SK-N-SH (cell line): Measurements from ENCODE around the gene S100A9. TPM values are rescaled to one million over a fixed set of nuclear protein-coding genes. Genes with fewer than 3 reads are reported as not detected.

ENCODE experiments used
- CTCF ChIA-PET: fragments of 300-600, 350-600 bp; formaldehyde crosslinking; extraction: SDS; loops from one replicate; lab custom pipeline; 2021; lab: Yijun Ruan, JAX
- POLR2A ChIA-PET: fragments of 350-600 bp; sonication (Branson Sonifier 250); formaldehyde crosslinking; extraction: SDS; loops from one replicate; lab custom pipeline; 2020; ENCODE audit warnings: antibody characterized with exemption, inconsistent platforms; lab: Yijun Ruan, JAX
- DNase-seq: peaks from one replicate; pipeline ENCODE4 v3.0.0; 2012
- H2AFZ ChIP-seq: fragments of 200-600 bp; sonication (generic); 2 replicates; pipeline ENCODE4 v1.8.1; 2016; ENCODE audit warnings: antibody characterized with exemption, mild to moderate bottlenecking, low read depth
- H3F3A ChIP-seq: fragments of 200-600 bp; sonication (generic); replicated peaks from 2 replicates; pipeline ENCODE3; 2016; ENCODE audit warnings: antibody characterized with exemption, mild to moderate bottlenecking; ENCODE audit not compliant: insufficient read depth
- H3K27ac ChIP-seq, 2 experiments: fragments of 200-500 bp in 1 of 2; fragments of 200-600 bp in 1 of 2; sonication (Bioruptor generic) in 1 of 2; sonication (generic), shearing (Covaris generic) in 1 of 2; 2 replicates each; pipeline versions ENCODE4 v1.5.1 to v1.6.1; 2014 to 2016; ENCODE audit warnings: low read depth in 2 of 2, inconsistent platforms in 1 of 2, low read length in 1 of 2, mild to moderate bottlenecking in 1 of 2, mixed read lengths in 1 of 2
- H3K27me3 ChIP-seq: fragments of 200-600 bp; sonication (generic), shearing (Covaris generic); 2 replicates; pipeline ENCODE4 v1.6.1; 2016; ENCODE audit warnings: mixed run types; ENCODE audit not compliant: insufficient read depth
- H3K36me3 ChIP-seq, 2 experiments: fragments of 200-500 bp in 1 of 2; fragments of 200-600 bp in 1 of 2; sonication (Bioruptor generic) in 1 of 2; sonication (generic) in 1 of 2; replicated peaks in 1 of 2; 2 replicates each; pipeline versions ENCODE3 to v1.5.1; 2014 to 2016; ENCODE audit warnings: low read length in 1 of 2, mild to moderate bottlenecking in 1 of 2; ENCODE audit not compliant: insufficient read depth in 2 of 2, control insufficient read depth in 1 of 2
- H3K4me1 ChIP-seq, 2 experiments: fragments of 200-500 bp in 1 of 2; fragments of 200-600 bp in 1 of 2; sonication (Bioruptor generic) in 1 of 2; sonication (generic), shearing (Covaris generic) in 1 of 2; 2 replicates each; pipeline versions ENCODE4 v1.5.1 to v1.6.1; 2014 to 2016; ENCODE audit warnings: low read depth in 1 of 2, low read length in 1 of 2, mixed run types in 1 of 2; ENCODE audit not compliant: insufficient read depth in 2 of 2, control insufficient read depth in 1 of 2
- H3K4me2 ChIP-seq: fragments of 200-600 bp; sonication (generic), shearing (Covaris generic); 2 replicates; pipeline ENCODE4 v1.6.1; 2017; ENCODE audit warnings: mixed run types
- H3K4me3 ChIP-seq, 2 experiments: fragments of 200-500 bp in 1 of 2; fragments of 200-600 bp in 1 of 2; sonication (Bioruptor generic) in 1 of 2; sonication (generic), shearing (Covaris generic) in 1 of 2; 2 replicates each; pipeline versions ENCODE4 v1.5.1 to v1.8.1; 2014 to 2016; ENCODE audit warnings: low read depth in 2 of 2, inconsistent platforms in 1 of 2, low read length in 1 of 2, mild to moderate bottlenecking in 1 of 2, mixed read lengths in 1 of 2, moderate library complexity in 1 of 2
- H3K79me2 ChIP-seq: fragments of 200-600 bp; sonication (generic); 2 replicates; pipeline ENCODE4 v1.8.1; 2017; ENCODE audit warnings: mild to moderate bottlenecking; ENCODE audit not compliant: insufficient read depth
- H3K9ac ChIP-seq: fragments of 200-600 bp; sonication (generic); 2 replicates; pipeline ENCODE4 v1.6.1; 2017; ENCODE audit warnings: mixed run types
- H3K9me2 ChIP-seq: fragments of 200-600 bp; sonication (generic); 2 replicates; pipeline ENCODE4 v1.6.1; 2017; ENCODE audit warnings: mixed run types
- H3K9me3 ChIP-seq: fragments of 200-600 bp; sonication (generic); 2 replicates; pipeline ENCODE4 v1.6.1; 2017; ENCODE audit warnings: mixed run types, mild to moderate bottlenecking, moderate library complexity
- H4K20me1 ChIP-seq: fragments of 200-600 bp; sonication (generic); 2 replicates; pipeline ENCODE4 v1.6.1; 2017; ENCODE audit warnings: mild to moderate bottlenecking, mixed run types; ENCODE audit not compliant: insufficient read depth
- CHD2 ChIP-seq: fragments of 150-350 bp; IDR thresholded peaks from 2 replicates; pipeline ENCODE4 v1.6.1; 2018; ENCODE audit warnings: low read length; ENCODE audit not compliant: partially characterized antibody
- RAD21 ChIP-seq: IDR thresholded peaks from 2 replicates; pipeline ENCODE4 v1.6.1; 2012; ENCODE audit warnings: mild to moderate bottlenecking, low read length
- RXRA ChIP-seq: IDR thresholded peaks from 2 replicates; pipeline ENCODE4 v1.4.0; 2012; ENCODE audit warnings: low read depth, mild to moderate bottlenecking, borderline replicate concordance
- TAF1 ChIP-seq: IDR thresholded peaks from 2 replicates; pipeline ENCODE4 v1.6.1; 2012; ENCODE audit warnings: low read depth, mild to moderate bottlenecking, low read length, moderate library complexity, borderline replicate concordance
- WGBS: methylation state at CpG from one replicate; pipeline ENCODE4 v1.1.6; 2017; ENCODE audit warnings: low lambda C conversion rate; 5-methylcytosine and 5-hydroxymethylcytosine counted together
- polyA plus RNA-seq, 3 experiments: library from polyadenylated mRNA; depleted of rRNA; stranded (reverse); fragments of >200 nt; gene quantifications; 2 replicates each; pipeline ENCODE4 v1.2.3, GENCODE V29; 2012
- TF ChIP-seq, protein P1 (sequence below): fragments of 150-350 bp; IDR thresholded peaks from 2 replicates; pipeline ENCODE4 v1.6.1; 2017; ENCODE audit warnings: antibody characterized with exemption, low read length, low read depth, borderline replicate concordance
- TF ChIP-seq, protein P2 (sequence below): fragments of 200-600 bp; sonication (generic); IDR thresholded peaks from 2 replicates; pipeline ENCODE4 v1.6.1; 2017; ENCODE audit warnings: antibody characterized with exemption, mild to moderate bottlenecking, moderate library complexity
- TF ChIP-seq, protein P3 (sequence below): IDR thresholded peaks from 2 replicates; pipeline ENCODE4 v1.6.1; 2012; ENCODE audit warnings: mild to moderate bottlenecking, low read depth, low read length, moderate library complexity

Gene S100A9
- polyA plus RNA-seq, 1 of the 3 experiments (the other 2 are of a cell fraction), result not detected

DNA sequence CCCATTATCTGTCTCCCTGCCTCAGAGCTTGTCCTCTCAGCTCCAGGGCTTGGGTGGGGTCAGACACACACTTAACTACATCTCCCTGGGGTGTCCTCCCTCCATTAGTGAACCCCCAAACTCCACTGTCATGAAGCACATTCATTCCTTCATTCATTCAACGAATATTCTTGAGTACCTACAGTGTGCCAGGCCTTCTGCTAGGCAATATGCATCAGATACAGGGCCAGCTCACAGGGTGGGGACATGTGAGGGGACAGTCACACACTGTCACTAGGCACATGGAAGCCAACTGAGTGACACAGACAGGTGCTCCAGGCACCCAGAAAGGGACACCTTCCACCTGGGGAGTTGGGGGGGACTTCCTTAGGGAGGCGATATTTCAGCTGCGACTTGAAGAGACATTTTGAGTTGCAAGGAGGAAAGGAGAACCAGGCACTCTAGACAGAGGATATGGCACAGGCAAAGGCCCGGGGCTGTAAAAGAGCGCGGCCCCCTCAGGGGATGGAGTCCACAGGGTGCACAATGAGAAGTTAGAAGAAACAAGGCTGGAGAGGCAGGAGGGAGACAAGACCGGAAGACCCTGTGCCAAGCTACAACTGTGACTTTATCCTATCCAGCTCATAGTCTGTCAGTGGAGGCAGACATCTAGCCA lies 41.9 kb downstream of the S100A9 start:
- Histone ChIP-seq H3K27ac (no peak overlapping the region), H3K9ac (no peak overlapping the region), H2AFZ (no peak overlapping the region), H3K27me3 (peaks cover 56% of the 10 kb centered on the region; the same call in 1 of the 2 replicates), H3K9me2 (no peaks in the 10 kb centered on the region), H3K9me3 (no peaks in the 10 kb centered on the region), H4K20me1 (no peaks in the 10 kb centered on the region), H3K4me3 (no peak overlapping the region), H3K4me2 (no peak overlapping the region), H3K4me1 (no peaks in the 10 kb centered on the region), H3F3A (no peaks in the 10 kb centered on the region), H3K36me3 (no peaks in the 10 kb centered on the region), H3K79me2 (no peaks in the 10 kb centered on the region)
- TF ChIP-seq TAF1, result no peak
- TF ChIP-seq CHD2, result no peak
- TF ChIP-seq, protein P1, sequence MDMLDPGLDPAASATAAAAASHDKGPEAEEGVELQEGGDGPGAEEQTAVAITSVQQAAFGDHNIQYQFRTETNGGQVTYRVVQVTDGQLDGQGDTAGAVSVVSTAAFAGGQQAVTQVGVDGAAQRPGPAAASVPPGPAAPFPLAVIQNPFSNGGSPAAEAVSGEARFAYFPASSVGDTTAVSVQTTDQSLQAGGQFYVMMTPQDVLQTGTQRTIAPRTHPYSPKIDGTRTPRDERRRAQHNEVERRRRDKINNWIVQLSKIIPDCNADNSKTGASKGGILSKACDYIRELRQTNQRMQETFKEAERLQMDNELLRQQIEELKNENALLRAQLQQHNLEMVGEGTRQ, result no peak
- 16% methylated on average over 7 of the region's 7 CpGs for WGBS
- DNase-seq, result no peak
- ChIA-PET POLR2A (no interaction called here), CTCF (interaction anchor here (0.5 to 2.2 kb wide), 4 partner anchors 45 to 97 kb away, joined by 3 to 11 read pairs (median 4); no protein-coding TSS in a partner anchor)

DNA sequence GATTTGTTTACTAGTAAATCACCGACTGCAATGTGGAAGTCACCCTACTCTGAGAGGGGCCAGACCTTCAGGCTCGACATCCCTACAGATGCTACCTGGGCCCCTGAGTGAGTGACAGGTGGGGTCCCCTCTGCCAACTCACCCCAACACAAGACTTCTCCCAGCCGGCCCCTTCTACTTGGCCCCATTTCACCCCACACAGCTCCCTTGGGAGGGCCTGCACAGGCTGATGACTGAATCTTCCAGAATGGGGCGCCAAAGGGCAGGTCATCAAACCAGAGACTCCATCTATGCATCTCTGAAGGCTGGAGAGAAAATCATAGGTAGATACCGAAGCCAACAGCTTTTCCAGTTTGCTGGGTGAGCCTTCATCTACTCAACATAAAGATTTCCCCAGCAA lies 42.6 kb downstream of the S100A9 start:
- Histone ChIP-seq H3K4me1 (no peaks in the 10 kb centered on the region), H3K27ac (no peak overlapping the region), H3K9me3 (no peaks in the 10 kb centered on the region), H3K79me2 (no peaks in the 10 kb centered on the region), H3K9ac (no peak overlapping the region), H4K20me1 (no peaks in the 10 kb centered on the region), H3K36me3 (no peaks in the 10 kb centered on the region), H3K4me2 (no peak overlapping the region), H2AFZ (no peak overlapping the region), H3K4me3 (no peak overlapping the region), H3K9me2 (no peaks in the 10 kb centered on the region), H3K27me3 (peaks cover 48% of the 10 kb centered on the region; the same call in 1 of the 2 replicates), H3F3A (no peaks in the 10 kb centered on the region)
- TF ChIP-seq RAD21, result peak; percentile 20; the same call in 1 of the 2 replicates
- TF ChIP-seq, protein P2, sequence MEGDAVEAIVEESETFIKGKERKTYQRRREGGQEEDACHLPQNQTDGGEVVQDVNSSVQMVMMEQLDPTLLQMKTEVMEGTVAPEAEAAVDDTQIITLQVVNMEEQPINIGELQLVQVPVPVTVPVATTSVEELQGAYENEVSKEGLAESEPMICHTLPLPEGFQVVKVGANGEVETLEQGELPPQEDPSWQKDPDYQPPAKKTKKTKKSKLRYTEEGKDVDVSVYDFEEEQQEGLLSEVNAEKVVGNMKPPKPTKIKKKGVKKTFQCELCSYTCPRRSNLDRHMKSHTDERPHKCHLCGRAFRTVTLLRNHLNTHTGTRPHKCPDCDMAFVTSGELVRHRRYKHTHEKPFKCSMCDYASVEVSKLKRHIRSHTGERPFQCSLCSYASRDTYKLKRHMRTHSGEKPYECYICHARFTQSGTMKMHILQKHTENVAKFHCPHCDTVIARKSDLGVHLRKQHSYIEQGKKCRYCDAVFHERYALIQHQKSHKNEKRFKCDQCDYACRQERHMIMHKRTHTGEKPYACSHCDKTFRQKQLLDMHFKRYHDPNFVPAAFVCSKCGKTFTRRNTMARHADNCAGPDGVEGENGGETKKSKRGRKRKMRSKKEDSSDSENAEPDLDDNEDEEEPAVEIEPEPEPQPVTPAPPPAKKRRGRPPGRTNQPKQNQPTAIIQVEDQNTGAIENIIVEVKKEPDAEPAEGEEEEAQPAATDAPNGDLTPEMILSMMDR, result peak; percentile 25
- no peak for TF ChIP-seq RXRA
- TF ChIP-seq, protein P3, sequence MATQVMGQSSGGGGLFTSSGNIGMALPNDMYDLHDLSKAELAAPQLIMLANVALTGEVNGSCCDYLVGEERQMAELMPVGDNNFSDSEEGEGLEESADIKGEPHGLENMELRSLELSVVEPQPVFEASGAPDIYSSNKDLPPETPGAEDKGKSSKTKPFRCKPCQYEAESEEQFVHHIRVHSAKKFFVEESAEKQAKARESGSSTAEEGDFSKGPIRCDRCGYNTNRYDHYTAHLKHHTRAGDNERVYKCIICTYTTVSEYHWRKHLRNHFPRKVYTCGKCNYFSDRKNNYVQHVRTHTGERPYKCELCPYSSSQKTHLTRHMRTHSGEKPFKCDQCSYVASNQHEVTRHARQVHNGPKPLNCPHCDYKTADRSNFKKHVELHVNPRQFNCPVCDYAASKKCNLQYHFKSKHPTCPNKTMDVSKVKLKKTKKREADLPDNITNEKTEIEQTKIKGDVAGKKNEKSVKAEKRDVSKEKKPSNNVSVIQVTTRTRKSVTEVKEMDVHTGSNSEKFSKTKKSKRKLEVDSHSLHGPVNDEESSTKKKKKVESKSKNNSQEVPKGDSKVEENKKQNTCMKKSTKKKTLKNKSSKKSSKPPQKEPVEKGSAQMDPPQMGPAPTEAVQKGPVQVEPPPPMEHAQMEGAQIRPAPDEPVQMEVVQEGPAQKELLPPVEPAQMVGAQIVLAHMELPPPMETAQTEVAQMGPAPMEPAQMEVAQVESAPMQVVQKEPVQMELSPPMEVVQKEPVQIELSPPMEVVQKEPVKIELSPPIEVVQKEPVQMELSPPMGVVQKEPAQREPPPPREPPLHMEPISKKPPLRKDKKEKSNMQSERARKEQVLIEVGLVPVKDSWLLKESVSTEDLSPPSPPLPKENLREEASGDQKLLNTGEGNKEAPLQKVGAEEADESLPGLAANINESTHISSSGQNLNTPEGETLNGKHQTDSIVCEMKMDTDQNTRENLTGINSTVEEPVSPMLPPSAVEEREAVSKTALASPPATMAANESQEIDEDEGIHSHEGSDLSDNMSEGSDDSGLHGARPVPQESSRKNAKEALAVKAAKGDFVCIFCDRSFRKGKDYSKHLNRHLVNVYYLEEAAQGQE, result no peak
- ChIA-PET POLR2A (no interaction called here), CTCF (interaction anchor here (0.5 to 2.2 kb wide), 5 partner anchors 46 to 96 kb away, joined by 3 to 11 read pairs (median 3); no protein-coding TSS in a partner anchor)
- no peak for DNase-seq
- 14% methylated on average over 5 of the region's 5 CpGs for WGBS
